Measurements from ENCODE around the gene AQP2. TPM values are rescaled to one million over a fixed set of nuclear protein-coding genes. Genes with fewer than 3 reads are reported as not detected.

Gene AQP2
- total and polyA plus RNA-seq, 2 of the 4 experiments (the other 2 are of a cell fraction), result not detected

DNA sequence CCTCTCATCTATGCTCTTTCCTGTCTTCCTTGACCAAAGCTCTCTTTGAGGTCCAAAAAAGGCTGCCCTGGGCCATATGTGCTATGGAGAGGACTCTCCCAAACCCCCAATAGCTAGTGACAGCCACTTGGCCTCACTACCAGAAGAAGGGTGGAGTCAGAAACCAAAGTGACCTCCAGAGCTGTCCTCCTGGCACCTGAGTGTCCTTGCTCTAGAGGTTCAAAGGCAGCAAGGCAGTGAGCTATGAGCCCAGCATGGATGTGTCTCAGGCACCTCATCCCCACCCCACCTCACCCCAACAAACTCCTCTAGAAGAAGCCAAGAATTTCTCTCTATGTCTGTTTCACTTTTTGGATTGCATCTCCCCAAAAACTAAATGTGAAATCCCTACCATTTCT, 7.0 kb downstream of the AQP2 start:
- CTCF ChIA-PET, result no interaction called here

More for the DNA sequence above, 7.0 kb downstream of the AQP2 start:
- Histone ChIP-seq H2BK15ac (ENCODE audit: low read depth, low read length) (no peak overlapping the region), H2AFZ (replicated peaks; ENCODE audit: low read length, poor library complexity) (no peak overlapping the region), H4K8ac (ENCODE audit: low read depth in 2 of 2, low read length in 2 of 2) (no peak overlapping the region), H3K4me3 (ENCODE audit: insufficient read depth, low read depth, low read length) (no peak overlapping the region), H3K56ac (ENCODE audit: extremely low read depth, insufficient read depth, low read length) (no peak overlapping the region), H3K18ac (ENCODE audit: low read depth, low read length) (no peak overlapping the region), H2BK20ac (ENCODE audit: low read depth, low read length) (no peak overlapping the region), H3K9me1 (ENCODE audit: insufficient read depth, low read length) (no peaks in the 10 kb centered on the region), H2BK120ac (ENCODE audit: low read depth, low read length) (no peak overlapping the region), H3K79me1 (ENCODE audit: low read depth in 1 of 2, low read length in 2 of 2) (no peaks in the 10 kb centered on the region), H3K27ac (ENCODE audit: insufficient read depth, low read length) (no peak overlapping the region), H3K9ac (ENCODE audit: low read depth, low read length) (no peak overlapping the region), H4K20me1 (ENCODE audit: insufficient read depth, low read length) (no peaks in the 10 kb centered on the region), H4K5ac (ENCODE audit: low read depth, low read length) (no peak overlapping the region), H3K36me3 (ENCODE audit: control insufficient read depth, insufficient read depth, low read length) (no peaks in the 10 kb centered on the region), H3K4ac (ENCODE audit: low read depth, low read length) (no peak overlapping the region), H2BK5ac (ENCODE audit: low read depth, low read length, poor library complexity, severe bottlenecking) (no peak overlapping the region), H3K4me1 (ENCODE audit: control insufficient read depth, insufficient read depth, low read length) (no peaks in the 10 kb centered on the region), H3K14ac (replicated peaks; ENCODE audit: low read depth, low read length) (no peak overlapping the region), H4K91ac (ENCODE audit: insufficient read depth, low read depth, low read length) (no peak overlapping the region), H3K27me3 (ENCODE audit: control insufficient read depth, insufficient read depth, low read length) (peaks cover 97% of the 10 kb centered on the region), H3K9me3 (ENCODE audit: control insufficient read depth, insufficient read depth, low read length) (no peaks in the 10 kb centered on the region; the same call in 1 of the 2 replicates), H3K23ac (ENCODE audit: low read depth, low read length) (no peak overlapping the region), H3K4me2 (ENCODE audit: low read depth, low read length) (no peak overlapping the region), H2AK5ac (ENCODE audit: low read depth, low read length) (no peak overlapping the region), H2AK9ac (replicated peaks; ENCODE audit: low read depth, low read length, poor library complexity) (no peak overlapping the region)
- POLR2A ChIA-PET (ENCODE audit: unreplicated experiment), result interaction anchor here (0.8 kb wide), 1 partner anchor 140 kb away, joined by 4 read pairs; no protein-coding TSS in a partner anchor
- DNase-seq (no peak), ATAC-seq (ENCODE audit: low read depth) (no peak)
- dilution Hi-C loops (cut with HindIII; ENCODE audit: low sequenced_read_pairs, unreplicated experiment), result no loop called here
- in situ Hi-C loops (cut with MboI; ENCODE audit: low sequenced_read_pairs), result no loop called here
- BruUV-seq (replicated peaks), result no TSS peak
- TF ChIP-seq, protein P1, sequence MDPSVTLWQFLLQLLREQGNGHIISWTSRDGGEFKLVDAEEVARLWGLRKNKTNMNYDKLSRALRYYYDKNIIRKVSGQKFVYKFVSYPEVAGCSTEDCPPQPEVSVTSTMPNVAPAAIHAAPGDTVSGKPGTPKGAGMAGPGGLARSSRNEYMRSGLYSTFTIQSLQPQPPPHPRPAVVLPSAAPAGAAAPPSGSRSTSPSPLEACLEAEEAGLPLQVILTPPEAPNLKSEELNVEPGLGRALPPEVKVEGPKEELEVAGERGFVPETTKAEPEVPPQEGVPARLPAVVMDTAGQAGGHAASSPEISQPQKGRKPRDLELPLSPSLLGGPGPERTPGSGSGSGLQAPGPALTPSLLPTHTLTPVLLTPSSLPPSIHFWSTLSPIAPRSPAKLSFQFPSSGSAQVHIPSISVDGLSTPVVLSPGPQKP (IDR thresholded peaks at IDR 0.05; ENCODE audit: borderline replicate concordance, low read depth, low read length), result no peak
- TF ChIP-seq NFE2L2 (IDR thresholded peaks at IDR 0.05; ENCODE audit: low read depth, low read length) (no peak), MAFK (IDR thresholded peaks at IDR 0.05; ENCODE audit: low read depth, low read length) (no peak), CHD1 (IDR thresholded peaks at IDR 0.05; ENCODE audit: low read depth, low read length) (no peak), FOS (IDR thresholded peaks at IDR 0.05; ENCODE audit: low read depth, low read length) (no peak), POLR2A (IDR thresholded peaks at IDR 0.05; ENCODE audit: low read depth, low read length) (no peak)
- intact Hi-C loops (cut with micrococcal nuclease), result no loop called here

All from IMR-90 (cell line).